H1 (cell line): Measurements from ENCODE around the gene HS6ST3. TPM values are rescaled to one million over a fixed set of nuclear protein-coding genes. Genes with fewer than 3 reads are reported as not detected.

Experiments
- CTCF ChIA-PET: fragments of 300-600 bp; sonication (Branson Sonifier 250); formaldehyde crosslinking; loops from one replicate; lab custom pipeline; 2021; ENCODE audit not compliant: partially characterized antibody; lab: Charles Lee
- POLR2A ChIA-PET: fragments of 300-600 bp; sonication (Branson Sonifier 250); formaldehyde crosslinking; loops from one replicate; lab custom pipeline; 2021; ENCODE audit warnings: inconsistent platforms; ENCODE audit not compliant: partially characterized antibody; lab: Charles Lee
- DNase-seq, 2 experiments: peaks; one replicate each; pipeline versions ENCODE4 v3.0.0 to v3.0.0-alpha.2; 2010 to 2022; ENCODE audit warnings: low spot score in 2 of 2, low read depth in 1 of 2, mixed read lengths in 1 of 2
- FAIRE-seq: peaks from 2 replicates; lab custom pipeline; 2011; peaks lifted over from hg19 to GRCh38; lab: Jason Lieb, UNC
- H2AFZ ChIP-seq: 2 replicates; pipeline ENCODE4 v1.8.1; 2012; ENCODE audit warnings: low read length, inconsistent platforms
- H2AK5ac ChIP-seq: 2 replicates; pipeline ENCODE4 v1.6.1; 2013; ENCODE audit warnings: low read depth, low read length
- H2BK120ac ChIP-seq: replicated peaks from 2 replicates; pipeline ENCODE3; 2013; ENCODE audit warnings: low read depth, low read length, inconsistent platforms
- H2BK12ac ChIP-seq: 2 replicates; pipeline ENCODE4 v1.6.1; 2013; ENCODE audit warnings: low read depth, low read length
- H2BK15ac ChIP-seq: 2 replicates; pipeline ENCODE4 v1.6.1; 2013; ENCODE audit warnings: low read length
- H2BK20ac ChIP-seq: 2 replicates; pipeline ENCODE4 v1.6.1; 2013; ENCODE audit warnings: low read length
- H2BK5ac ChIP-seq: 2 replicates; pipeline ENCODE4 v1.6.1; 2013; ENCODE audit warnings: low read depth, low read length
- H3K14ac ChIP-seq: 2 replicates; pipeline ENCODE4 v1.6.1; 2013; ENCODE audit warnings: inconsistent platforms; ENCODE audit not compliant: insufficient read length
- H3K18ac ChIP-seq: 2 replicates; pipeline ENCODE4 v1.6.1; 2013; ENCODE audit warnings: low read length; ENCODE audit errors: extremely low read depth
- H3K23ac ChIP-seq: 2 replicates; pipeline ENCODE4 v1.6.1; 2013; ENCODE audit warnings: inconsistent platforms; ENCODE audit not compliant: insufficient read length
- H3K23me2 ChIP-seq: 2 replicates; pipeline ENCODE4 v1.6.1; 2013; ENCODE audit warnings: low read depth, low read length
- H3K27ac ChIP-seq: 2 replicates; pipeline ENCODE4 v1.6.1; 2011; ENCODE audit warnings: low read depth, low read length, inconsistent platforms
- H3K27me3 ChIP-seq, 4 experiments: replicated peaks in 1 of 4; 1 replicate in 1 of 4; 2 replicates in 3 of 4; pipeline versions ENCODE4 v1.6.1 to v1.8.1; 2011 to 2013; ENCODE audit warnings: low read length in 3 of 4, mild to moderate bottlenecking in 3 of 4, inconsistent platforms in 2 of 4, mixed read lengths in 2 of 4, moderate library complexity in 1 of 4; ENCODE audit not compliant: control insufficient read depth in 3 of 4, insufficient read depth in 3 of 4; ENCODE audit errors: extremely low read depth in 1 of 4
- H3K36me3 ChIP-seq, 4 experiments: 2 replicates each; pipeline versions ENCODE4 v1.6.1 to v1.8.1; 2011 to 2013; ENCODE audit warnings: mild to moderate bottlenecking in 4 of 4, low read length in 3 of 4, moderate library complexity in 2 of 4, control low read depth in 1 of 4, inconsistent platforms in 1 of 4; ENCODE audit not compliant: insufficient read depth in 4 of 4, control insufficient read depth in 2 of 4
- H3K4ac ChIP-seq: replicated peaks from 2 replicates; pipeline ENCODE3; 2013; ENCODE audit warnings: low read length, low read depth, mixed read lengths, inconsistent platforms; ENCODE audit not compliant: insufficient read length
- H3K4me1 ChIP-seq, 4 experiments: replicated peaks in 1 of 4; 1 replicate in 1 of 4; 2 replicates in 3 of 4; pipeline versions ENCODE4 v1.6.1 to v1.8.1; 2011 to 2013; ENCODE audit warnings: low read length in 3 of 4, inconsistent platforms in 2 of 4, mixed read lengths in 1 of 4; ENCODE audit not compliant: insufficient read depth in 4 of 4, control insufficient read depth in 3 of 4
- H3K4me2 ChIP-seq, 2 experiments: 2 replicates each; pipeline versions ENCODE4 v1.6.1 to v1.8.1; 2011 to 2013; ENCODE audit warnings: low read depth in 2 of 2, low read length in 2 of 2, control low read depth in 1 of 2, inconsistent platforms in 1 of 2, mild to moderate bottlenecking in 1 of 2; ENCODE audit not compliant: insufficient read depth in 1 of 2
- H3K4me3 ChIP-seq, 4 experiments: fragments of 200-600, 300-600 bp in 1 of 4; sonication (generic), shearing (Covaris generic), sonication (Bioruptor Twin) in 1 of 4; 2 replicates each; pipeline versions ENCODE4 v1.5.1 to v1.8.1; 2011 to 2016; ENCODE audit warnings: low read length in 4 of 4, low read depth in 3 of 4, control low read depth in 2 of 4, inconsistent platforms in 2 of 4, mild to moderate bottlenecking in 2 of 4, mixed read lengths in 1 of 4, moderate library complexity in 1 of 4; ENCODE audit not compliant: insufficient read depth in 2 of 4; ENCODE audit errors: extremely low read depth in 1 of 4
- H3K56ac ChIP-seq: replicated peaks from 2 replicates; pipeline ENCODE3; 2013; ENCODE audit warnings: low read depth, mild to moderate bottlenecking, mixed read lengths, low read length, inconsistent platforms; ENCODE audit not compliant: insufficient read length
- H3K79me1 ChIP-seq: 2 replicates; pipeline ENCODE4 v1.6.1; 2013; ENCODE audit warnings: low read depth, low read length, control low read depth
- H3K79me2 ChIP-seq, 2 experiments: 2 replicates each; pipeline versions ENCODE4 v1.6.1 to v1.8.1; 2012 to 2013; ENCODE audit warnings: low read length in 2 of 2, mild to moderate bottlenecking in 2 of 2, inconsistent platforms in 1 of 2; ENCODE audit not compliant: insufficient read depth in 2 of 2, control insufficient read depth in 1 of 2
- H3K9ac ChIP-seq, 4 experiments: replicated peaks in 1 of 4; 1 replicate in 1 of 4; 2 replicates in 3 of 4; pipeline versions ENCODE4 v1.6.1 to v1.8.1; 2011 to 2013; ENCODE audit warnings: low read depth in 3 of 4, low read length in 3 of 4, control low read depth in 2 of 4, mild to moderate bottlenecking in 2 of 4, moderate library complexity in 2 of 4, inconsistent platforms in 1 of 4; ENCODE audit errors: extremely low read depth in 1 of 4
- H3K9me3 ChIP-seq, 2 experiments: 2 replicates each; pipeline versions ENCODE4 v1.6.1 to v1.8.1; 2012 to 2013; ENCODE audit warnings: mild to moderate bottlenecking in 2 of 2, moderate library complexity in 2 of 2, control low read depth in 1 of 2, inconsistent platforms in 1 of 2, low read depth in 1 of 2, low read length in 1 of 2, mixed read lengths in 1 of 2; ENCODE audit not compliant: insufficient read depth in 2 of 2
- H4K20me1 ChIP-seq, 2 experiments: replicated peaks in 1 of 2; 2 replicates each; pipeline versions ENCODE3 to v1.8.1; 2011 to 2013; ENCODE audit warnings: inconsistent platforms in 2 of 2, low read length in 2 of 2, mild to moderate bottlenecking in 1 of 2; ENCODE audit not compliant: insufficient read depth in 2 of 2, control insufficient read depth in 1 of 2
- H4K5ac ChIP-seq: 2 replicates; pipeline ENCODE4 v1.6.1; 2013; ENCODE audit warnings: low read length, low read depth, mixed read lengths, inconsistent platforms; ENCODE audit not compliant: insufficient read length
- H4K8ac ChIP-seq: 2 replicates; pipeline ENCODE4 v1.8.0; 2013; ENCODE audit warnings: mild to moderate bottlenecking, moderate library complexity, low read length, inconsistent platforms; ENCODE audit not compliant: insufficient read depth; ENCODE audit errors: extremely low read depth
- H4K91ac ChIP-seq: replicated peaks from 2 replicates; pipeline ENCODE3; 2013; ENCODE audit warnings: low read length, mixed read lengths, inconsistent platforms; ENCODE audit not compliant: insufficient read length
- BCL11A ChIP-seq, 2 experiments: IDR thresholded peaks; one replicate each; pipeline ENCODE4 v1.6.1; 2011; ENCODE audit warnings: low read depth in 2 of 2, low read length in 2 of 2, mild to moderate bottlenecking in 2 of 2
- CHD1 ChIP-seq: IDR thresholded peaks from 2 replicates; pipeline ENCODE4 v1.6.1; 2012; ENCODE audit warnings: low read depth, low read length, improper control_type of control experiment
- HDAC2 ChIP-seq, 2 experiments: fragments of 300-600 bp in 1 of 2; sonication (generic) in 1 of 2; IDR thresholded peaks; 2 replicates each; pipeline ENCODE4 v1.6.1; 2011 to 2012; ENCODE audit warnings: low read depth in 2 of 2, low read length in 2 of 2, mild to moderate bottlenecking in 2 of 2, moderate library complexity in 2 of 2, borderline replicate concordance in 1 of 2, inconsistent platforms in 1 of 2
- NRF1 ChIP-seq: IDR thresholded peaks from 2 replicates; pipeline ENCODE4 v1.6.1; 2011; ENCODE audit warnings: mild to moderate bottlenecking, low read depth, low read length, improper control_type of control experiment
- PHF8 ChIP-seq: fragments of 200-600 bp; sonication (generic); conservative IDR thresholded peaks from 2 replicates; pipeline ENCODE4 v1.7.1; 2012; ENCODE audit warnings: low read depth, mild to moderate bottlenecking, inconsistent platforms, low read length, moderate library complexity
- RNF2 ChIP-seq: fragments of 200-900, 300-1000 bp; sonication (generic); IDR thresholded peaks from 2 replicates; pipeline ENCODE4 v1.7.1; 2016; ENCODE audit warnings: borderline replicate concordance, low read depth, mild to moderate bottlenecking, antibody characterized with exemption, low read length; ENCODE audit not compliant: poor library complexity, severe bottlenecking; ENCODE audit errors: missing control alignments
- RXRA ChIP-seq: IDR thresholded peaks from 2 replicates; pipeline ENCODE4 v1.6.1; 2011; ENCODE audit warnings: low read depth, mild to moderate bottlenecking, low read length, moderate library complexity; ENCODE audit not compliant: insufficient read depth
- SP1 ChIP-seq: IDR thresholded peaks from 2 replicates; pipeline ENCODE4 v1.6.1; 2011; ENCODE audit warnings: low read depth, low read length
- SP2 ChIP-seq: IDR thresholded peaks from 2 replicates; pipeline ENCODE4 v1.6.1; 2012; ENCODE audit warnings: mild to moderate bottlenecking, low read length, inconsistent platforms
- SP4 ChIP-seq: IDR thresholded peaks from 2 replicates; pipeline ENCODE4 v1.6.1; 2012; ENCODE audit warnings: low read length, inconsistent platforms
- SRF ChIP-seq: IDR thresholded peaks from 2 replicates; pipeline ENCODE4 v1.6.1; 2011; ENCODE audit warnings: mild to moderate bottlenecking, low read depth, low read length, moderate library complexity
- WGBS, 2 experiments: shearing (Covaris generic) in 1 of 2; methylation state at CpG; one replicate each; pipeline versions ENCODE4 v1.1.6 to v1.1.7; 2013 to 2015; ENCODE audit warnings: low lambda C conversion rate in 2 of 2, mixed read lengths in 2 of 2, inconsistent platforms in 1 of 2, low coverage in 1 of 2, missing lambda C conversion rate in 1 of 2; ENCODE audit not compliant: insufficient replicate concordance in 2 of 2, insufficient coverage in 1 of 2, insufficient read length in 1 of 2; ENCODE audit errors: extremely low coverage in 1 of 2, missing lambda C conversion rate in 1 of 2; 5-methylcytosine and 5-hydroxymethylcytosine counted together
- polyA plus RNA-seq, 7 experiments: library from polyadenylated mRNA; depleted of rRNA in 3 of 7; stranded (reverse) in 5 of 7; unstranded in 2 of 7; fragments of >200 nt in 5 of 7; fragments of 200-250 nt in 2 of 7; gene quantifications; 1 replicate in 5 of 7; 2 replicates in 1 of 7; 4 replicates in 1 of 7; pipeline versions ENCODE4 v1.2.1 to v1.2.3, GENCODE V29; 2011 to 2013; ENCODE audit warnings: missing spikeins in 2 of 7, mixed read lengths in 2 of 7
- total RNA-seq: library from RNA; stranded (reverse); fragmentation: NEBNext Ultra II Directional; extraction: Animal tissue kit (Norgen Biotek cat#: 25700); gene quantifications from 2 replicates; pipeline ENCODE4 v1.2.1, GENCODE V29; 2021
- TF ChIP-seq, protein P1 (sequence below): IDR thresholded peaks from 2 replicates; pipeline ENCODE4 v1.6.1; 2011; ENCODE audit warnings: low read depth, mild to moderate bottlenecking, low read length; ENCODE audit not compliant: insufficient read depth
- TF ChIP-seq, protein P2 (sequence below): IDR thresholded peaks from 2 replicates; pipeline ENCODE4 v1.6.1; 2011; ENCODE audit warnings: low read length, improper control_type of control experiment

The HS6ST3 gene
- total and polyA plus RNA-seq, 2 of the 8 experiments (the other 6 are each of a cell fraction or from before 2014, with no cell fraction given): 0.45 to 1.2 TPM

DNA sequence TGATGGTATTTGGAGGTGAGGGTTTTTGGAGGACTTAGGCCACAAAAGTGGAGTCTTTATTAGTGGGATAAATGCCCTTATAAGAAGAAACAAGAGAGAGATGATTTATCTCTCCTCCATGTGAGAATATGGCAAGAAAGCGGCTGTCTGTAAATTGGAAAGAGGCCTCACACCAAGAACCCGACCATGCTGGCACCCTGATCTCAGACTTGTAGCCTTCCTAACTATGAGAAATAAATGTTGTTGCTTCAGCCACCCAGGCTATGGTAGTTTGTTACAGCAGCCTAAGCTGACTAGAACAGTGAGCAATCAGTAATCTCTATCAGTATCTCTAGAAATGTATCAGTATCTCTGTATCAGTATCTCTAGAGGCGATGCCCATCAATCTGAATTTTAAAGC is 617.2 kb downstream of the HS6ST3 start:
- DNase-seq (no peak), FAIRE-seq (no peak)
- Histone ChIP-seq H3K18ac (no peak overlapping the region), H3K23me2 (no peaks in the 10 kb centered on the region), H2BK12ac (no peak overlapping the region), H3K27ac (no peak overlapping the region), H3K4ac (no peak overlapping the region), H4K20me1 (no peaks in the 10 kb centered on the region), H2AK5ac (no peak overlapping the region), H3K56ac (no peak overlapping the region), H3K79me2 (no peaks in the 10 kb centered on the region), H3K27me3 (no peaks in the 10 kb centered on the region), H3K79me1 (no peaks in the 10 kb centered on the region), H3K4me2 (no peak overlapping the region), H3K23ac (no peak overlapping the region), H3K36me3 (no peaks in the 10 kb centered on the region), H3K9ac (no peak overlapping the region), H2AFZ (no peak overlapping the region), H3K14ac (no peak overlapping the region), H4K91ac (no peak overlapping the region), H2BK120ac (no peak overlapping the region), H2BK20ac (no peak overlapping the region), H3K9me3 (no peaks in the 10 kb centered on the region), H2BK5ac (no peak overlapping the region), H3K4me1 (peaks cover 0 to 4% (median 1%) of the 10 kb centered on the region in 4 experiments; a peak in 1 of 7 replicates), H4K5ac (no peak overlapping the region), H3K4me3 (no peak overlapping the region), H4K8ac (no peak overlapping the region), H2BK15ac (no peak overlapping the region)
- POLR2A ChIA-PET: no interaction called here
- CTCF ChIA-PET: no interaction called here
- 95% methylated on average over 3 of the region's 3 CpGs; no CpG with 5 or more reads in 1 of the 2 experiments for WGBS, 2 experiments
- TF ChIP-seq HDAC2 (IDR thresholded peaks at IDR 0.05; ENCODE audit: borderline replicate concordance in 1 of 2, low read depth in 2 of 2, low read length in 2 of 2) (no peak), SP4 (no peak), SP2 (no peak), SP1 (no peak), RNF2 (no peak), RXRA (no peak), CHD1 (no peak), PHF8 (no peak), SRF (no peak), NRF1 (no peak), BCL11A (IDR thresholded peaks at IDR 0.05; ENCODE audit: low read depth in 2 of 2, low read length in 2 of 2) (no peak)
- TF ChIP-seq, protein P1, sequence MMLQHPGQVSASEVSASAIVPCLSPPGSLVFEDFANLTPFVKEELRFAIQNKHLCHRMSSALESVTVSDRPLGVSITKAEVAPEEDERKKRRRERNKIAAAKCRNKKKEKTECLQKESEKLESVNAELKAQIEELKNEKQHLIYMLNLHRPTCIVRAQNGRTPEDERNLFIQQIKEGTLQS: no peak
- TF ChIP-seq, protein P2, sequence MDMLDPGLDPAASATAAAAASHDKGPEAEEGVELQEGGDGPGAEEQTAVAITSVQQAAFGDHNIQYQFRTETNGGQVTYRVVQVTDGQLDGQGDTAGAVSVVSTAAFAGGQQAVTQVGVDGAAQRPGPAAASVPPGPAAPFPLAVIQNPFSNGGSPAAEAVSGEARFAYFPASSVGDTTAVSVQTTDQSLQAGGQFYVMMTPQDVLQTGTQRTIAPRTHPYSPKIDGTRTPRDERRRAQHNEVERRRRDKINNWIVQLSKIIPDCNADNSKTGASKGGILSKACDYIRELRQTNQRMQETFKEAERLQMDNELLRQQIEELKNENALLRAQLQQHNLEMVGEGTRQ: no peak
